ENCODE data around the gene TM9SF3. TPM values are rescaled to one million over a fixed set of nuclear protein-coding genes. Genes with fewer than 3 reads are reported as not detected.

TM9SF3 gene
- total RNA-seq, 1 donor from 2014 or later = 61.3 TPM

DNA sequence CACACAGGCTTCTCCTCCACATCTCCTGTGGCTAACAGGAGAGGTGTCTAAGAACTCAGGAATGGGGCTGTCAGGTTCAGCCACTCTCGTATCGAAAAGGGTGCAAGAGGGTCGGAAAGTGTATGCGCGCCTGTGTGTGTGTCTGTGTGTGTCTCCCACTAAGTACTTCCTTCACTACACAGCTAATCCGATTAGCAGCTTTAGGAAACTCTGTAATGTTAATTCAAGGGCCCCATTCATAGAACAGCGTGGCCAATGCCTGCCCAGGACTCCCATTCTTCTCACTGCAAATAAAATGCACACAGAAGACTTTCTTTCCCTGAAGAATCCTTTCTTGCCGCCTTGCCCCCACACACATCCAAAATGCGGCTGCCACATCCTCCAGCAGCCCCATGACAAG, 112.9 kb downstream of the TM9SF3 start:
- Histone ChIP-seq H3K27me3 (ENCODE audit: low read depth) (peaks cover 11% of the 10 kb centered on the region), H3K36me3 (no peaks in the 10 kb centered on the region), H3K9me3 (replicated peaks) (peaks cover 3% of the 10 kb centered on the region), H3K27ac (replicated peaks) (no peak overlapping the region), H3K4me3 (no peak overlapping the region), H3K4me1 (peaks cover 22% of the 10 kb centered on the region)
- DNase-seq = no peak
- intact Hi-C loops (cut with micrococcal nuclease) = no loop called here
- TF ChIP-seq, protein P1, sequence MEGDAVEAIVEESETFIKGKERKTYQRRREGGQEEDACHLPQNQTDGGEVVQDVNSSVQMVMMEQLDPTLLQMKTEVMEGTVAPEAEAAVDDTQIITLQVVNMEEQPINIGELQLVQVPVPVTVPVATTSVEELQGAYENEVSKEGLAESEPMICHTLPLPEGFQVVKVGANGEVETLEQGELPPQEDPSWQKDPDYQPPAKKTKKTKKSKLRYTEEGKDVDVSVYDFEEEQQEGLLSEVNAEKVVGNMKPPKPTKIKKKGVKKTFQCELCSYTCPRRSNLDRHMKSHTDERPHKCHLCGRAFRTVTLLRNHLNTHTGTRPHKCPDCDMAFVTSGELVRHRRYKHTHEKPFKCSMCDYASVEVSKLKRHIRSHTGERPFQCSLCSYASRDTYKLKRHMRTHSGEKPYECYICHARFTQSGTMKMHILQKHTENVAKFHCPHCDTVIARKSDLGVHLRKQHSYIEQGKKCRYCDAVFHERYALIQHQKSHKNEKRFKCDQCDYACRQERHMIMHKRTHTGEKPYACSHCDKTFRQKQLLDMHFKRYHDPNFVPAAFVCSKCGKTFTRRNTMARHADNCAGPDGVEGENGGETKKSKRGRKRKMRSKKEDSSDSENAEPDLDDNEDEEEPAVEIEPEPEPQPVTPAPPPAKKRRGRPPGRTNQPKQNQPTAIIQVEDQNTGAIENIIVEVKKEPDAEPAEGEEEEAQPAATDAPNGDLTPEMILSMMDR (IDR thresholded peaks at IDR 0.05; ENCODE audit: borderline replicate concordance) = no peak

- Histone ChIP-seq H3K36me3 (no peaks in the 10 kb centered on the region), H3K4me3 (no peak overlapping the region), H3K27me3 (ENCODE audit: low read depth) (peaks cover 11% of the 10 kb centered on the region), H3K27ac (replicated peaks) (no peak overlapping the region), H3K9me3 (replicated peaks) (peaks cover 3% of the 10 kb centered on the region), H3K4me1 (peaks cover 11% of the 10 kb centered on the region)
- TF ChIP-seq, protein P1 (IDR thresholded peaks at IDR 0.05; ENCODE audit: borderline replicate concordance) = peak; percentile 67
- no peak for DNase-seq
- intact Hi-C loops (cut with micrococcal nuclease) = no loop called here
These were observed 116.6 kb downstream of the TM9SF3 start for GRCh38 chr10:96470116-96470743.

DNA sequence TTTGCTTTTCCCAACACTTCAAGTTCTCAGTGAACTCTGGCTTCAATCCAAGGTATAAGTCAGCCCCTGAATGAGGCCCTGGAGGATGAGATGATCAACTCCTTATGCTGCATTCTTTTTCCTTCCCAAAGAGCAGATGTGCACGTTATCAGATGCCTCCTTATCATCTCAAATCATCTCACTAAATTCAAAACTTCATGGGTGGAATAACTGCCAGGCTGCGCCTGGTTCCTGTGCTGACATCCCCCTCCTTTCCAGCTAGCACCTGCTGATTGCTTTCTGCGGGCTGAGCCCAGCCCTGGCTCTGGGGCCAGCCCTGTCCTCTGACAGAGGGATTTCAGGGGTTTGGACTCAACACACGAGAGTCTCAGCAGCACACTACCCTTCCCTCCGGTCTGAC, 118.0 kb downstream of the TM9SF3 start:
- Histone ChIP-seq H3K27ac (replicated peaks) (no peak overlapping the region), H3K4me3 (no peak overlapping the region), H3K9me3 (replicated peaks) (no peaks in the 10 kb centered on the region), H3K36me3 (no peaks in the 10 kb centered on the region), H3K27me3 (ENCODE audit: low read depth) (peaks cover 11% of the 10 kb centered on the region), H3K4me1 (peaks cover 10% of the 10 kb centered on the region)
- TF ChIP-seq, protein P1 (IDR thresholded peaks at IDR 0.05; ENCODE audit: borderline replicate concordance) = no peak
- intact Hi-C loops (cut with micrococcal nuclease) = no loop called here
- DNase-seq = no peak

Other genes starting within 250 kb of the TM9SF3 start
- gene OPALIN, start 228.0 kb downstream of the TM9SF3 start, total RNA-seq = not detected
- gene TLL2, start 73.1 kb downstream of the TM9SF3 start, total RNA-seq = 7.0 TPM
- 5.4 TPM for gene PIK3AP1, start 133.5 kb upstream of the TM9SF3 start, total RNA-seq
- gene LCOR, start 245.3 kb upstream of the TM9SF3 start, total RNA-seq = 18.9 TPM

Data from left ventricle myocardium inferior (tissue), 1 donor.